GM21447 (cell line): Measurements from ENCODE around the gene DAPL1.
"Not testable (repeated sequence)": the region's sequence is repeated elsewhere in the genome, so short reads cannot be mapped to it uniquely, and the experiment has no call there.

Experiments
- ATAC-seq: cut with Tn5 transposase; IDR thresholded peaks from one replicate; pipeline ENCODE4 v1.9.1; 2021; ENCODE audit not compliant: unreplicated experiment

Gene DAPL1

GRCh38 chr2:158818511-158818910 lies 23.4 kb downstream of the DAPL1 start:
- no peak for ATAC-seq

- ATAC-seq, result no peak
Measured at GRCh38 chr2:158822193-158822592, 27.1 kb downstream of the DAPL1 start.

GRCh38 chr2:158823486-158824237 lies 28.5 kb downstream of the DAPL1 start:
- ATAC-seq, result no peak

GRCh38 chr2:158825021-158825420 lies 29.9 kb downstream of the DAPL1 start:
- no peak for ATAC-seq

- no peak for ATAC-seq
Measured at GRCh38 chr2:158826965-158827364, 31.8 kb downstream of the DAPL1 start.

- no peak for ATAC-seq
Measured at GRCh38 chr2:158828378-158829164, 33.5 kb downstream of the DAPL1 start.

- no peak for ATAC-seq
Measured at GRCh38 chr2:158829167-158829566, 34.0 kb downstream of the DAPL1 start.

- no peak for ATAC-seq
Measured at GRCh38 chr2:158830201-158830600, 35.1 kb downstream of the DAPL1 start.

- ATAC-seq, result no peak
Measured at GRCh38 chr2:158835431-158835830, 40.3 kb downstream of the DAPL1 start.

- ATAC-seq, result no peak
Measured at GRCh38 chr2:158837645-158838044, 42.5 kb downstream of the DAPL1 start.

GRCh38 chr2:158841850-158842249 lies 46.7 kb downstream of the DAPL1 start:
- ATAC-seq, result no peak

- ATAC-seq, result no peak
Measured at GRCh38 chr2:158845444-158845843, 50.3 kb downstream of the DAPL1 start.

- no peak for ATAC-seq
Measured at GRCh38 chr2:158845859-158846258, 50.7 kb downstream of the DAPL1 start.

- not testable (repeated sequence) for ATAC-seq
Measured at GRCh38 chr2:158847526-158847925, 52.4 kb downstream of the DAPL1 start.

GRCh38 chr2:158848031-158848970 lies 53.2 kb downstream of the DAPL1 start:
- ATAC-seq, result not testable (repeated sequence)

GRCh38 chr2:158860179-158860578 lies 65.1 kb downstream of the DAPL1 start:
- ATAC-seq, result not testable (repeated sequence)

- ATAC-seq, result not testable (repeated sequence)
Measured at GRCh38 chr2:158861626-158862025, 66.5 kb downstream of the DAPL1 start.

- not testable (repeated sequence) for ATAC-seq
Measured at GRCh38 chr2:158865469-158865868, 70.4 kb downstream of the DAPL1 start.
